Gastrocnemius medialis (tissue), 4 donors: Measurements from ENCODE around the gene MGA.

Experiments
- CTCF ChIP-seq, 5 experiments: fragments of 450-650 bp in 3 of 5; fragments of 200-600 bp in 2 of 5; sonication (generic) in 2 of 5; IDR thresholded peaks in 4 of 5; conservative IDR thresholded peaks in 1 of 5; 1 replicate in 4 of 5; 2 replicates in 1 of 5; pipeline ENCODE4 v1.5.1; 2016 to 2019; ENCODE audit warnings: antibody characterized with exemption in 5 of 5, mild to moderate bottlenecking in 3 of 5, moderate library complexity in 3 of 5
- POLR2A ChIP-seq, 2 donors: fragments of 450-650 bp; IDR thresholded peaks; one replicate each; pipeline ENCODE4 v1.6.1; 2017; ENCODE audit warnings: antibody characterized with exemption in 2 of 2, mild to moderate bottlenecking in 2 of 2, moderate library complexity in 2 of 2

GRCh38 chr15:41816788-41817187, 156.6 kb downstream of the MGA start:
- TF ChIP-seq CTCF (IDR thresholded peaks at IDR 0.05 in 4 of 5, conservative IDR thresholded peaks at IDR 0.05 in 1 of 5) (no peak), POLR2A (IDR thresholded peaks at IDR 0.05) (no peak)
